HCT116 (cell line): ENCODE data around the gene G6PC3. TPM values are rescaled to one million over a fixed set of nuclear protein-coding genes. Genes with fewer than 3 reads are reported as not detected.

Experiments used
- ATAC-seq: fragments of 200-7000 bp; cut with Tn5 transposase; 2 replicates; pipeline ENCODE4 v1.9.1; 2020; ENCODE audit warnings: mild to moderate bottlenecking, moderate library complexity
- BruUV-seq: library from RNA; stranded (reverse); fragments of 400-500 nt; replicated peaks from 2 replicates; lab custom pipeline; 2021; lab: Mats Ljungman, UMichigan
- CTCF ChIA-PET: fragments of 300-600 bp; sonication (Branson Sonifier 250); formaldehyde crosslinking; loops from one replicate; lab custom pipeline; 2021; ENCODE audit warnings: antibody characterized with exemption; lab: Charles Lee
- POLR2A ChIA-PET: fragments of 300-600, 350-600 bp; sonication (Branson Sonifier 250); formaldehyde crosslinking; loops from one replicate; lab custom pipeline; 2021; ENCODE audit warnings: antibody characterized with exemption; lab: Charles Lee
- RAD21 ChIA-PET, 2 experiments: fragments of 300-600 bp; sonication (Branson Sonifier 250); formaldehyde crosslinking; loops; one replicate each; lab custom pipeline; 2023; ENCODE audit warnings: low total read pairs in 2 of 2; ENCODE audit not compliant: uncharacterized antibody in 2 of 2, unreplicated experiment in 2 of 2, low non-redundant PET in 1 of 2; lab: Charles Lee
- DNase-seq: peaks from one replicate; pipeline ENCODE4 v3.0.0-alpha.2; 2010; ENCODE audit warnings: low read depth, low spot score
- H2AFZ ChIP-seq: fragments of 200-600 bp; shearing (Covaris generic), sonication (generic); 2 replicates; pipeline ENCODE4 v1.6.1; 2017; ENCODE audit warnings: low read depth, mixed run types, mixed read lengths, antibody characterized with exemption, low read length; ENCODE audit not compliant: poor library complexity, severe bottlenecking
- H3K27ac ChIP-seq: 2 replicates; pipeline ENCODE4 v1.5.1; 2012; ENCODE audit warnings: low read depth, low read length
- H3K27me3 ChIP-seq: fragments of 200-600 bp; sonication (generic); 2 replicates; pipeline ENCODE4 v1.6.1; 2016; ENCODE audit warnings: mixed run types, low read length, mixed read lengths; ENCODE audit not compliant: insufficient read depth
- H3K36me3 ChIP-seq, 2 experiments: fragments of 200-500 bp in 1 of 2; fragments of 200-600 bp in 1 of 2; sonication (Bioruptor generic) in 1 of 2; sonication (generic) in 1 of 2; 2 replicates each; pipeline versions ENCODE4 v1.5.1 to v1.6.1; 2014 to 2016; ENCODE audit warnings: low read length in 2 of 2, inconsistent platforms in 1 of 2, mixed read lengths in 1 of 2, mixed run types in 1 of 2; ENCODE audit not compliant: insufficient read depth in 2 of 2, control insufficient read depth in 1 of 2
- H3K4me1 ChIP-seq, 2 experiments: fragments of 200-600 bp in 1 of 2; sonication (generic) in 1 of 2; 2 replicates each; pipeline versions ENCODE4 v1.5.1 to v1.6.1; 2012 to 2017; ENCODE audit warnings: low read length in 2 of 2, inconsistent platforms in 1 of 2, mild to moderate bottlenecking in 1 of 2, mixed read lengths in 1 of 2, mixed run types in 1 of 2, moderate library complexity in 1 of 2; ENCODE audit not compliant: insufficient read depth in 2 of 2, control insufficient read depth in 1 of 2
- H3K4me2 ChIP-seq: fragments of 200-600 bp; sonication (generic); 2 replicates; pipeline ENCODE4 v1.6.1; 2017; ENCODE audit warnings: mixed run types, low read length, mixed read lengths
- H3K4me3 ChIP-seq, 2 experiments: fragments of 200-600 bp in 1 of 2; sonication (generic) in 1 of 2; replicated peaks in 1 of 2; 2 replicates each; pipeline ENCODE4 v1.5.1; 2011 to 2016; ENCODE audit warnings: low read length in 2 of 2, control low read depth in 1 of 2, low read depth in 1 of 2, mild to moderate bottlenecking in 1 of 2, mixed read lengths in 1 of 2, mixed run types in 1 of 2
- H3K79me2 ChIP-seq: fragments of 200-600 bp; sonication (generic); 2 replicates; pipeline ENCODE4 v1.6.1; 2017; ENCODE audit warnings: mild to moderate bottlenecking, mixed run types, low read length, moderate library complexity, mixed read lengths; ENCODE audit not compliant: insufficient read depth
- H3K9ac ChIP-seq: fragments of 200-600 bp; sonication (generic); 2 replicates; pipeline ENCODE4 v1.6.1; 2016; ENCODE audit warnings: low read length, mixed read lengths
- H3K9me2 ChIP-seq: fragments of 200-600 bp; sonication (generic), shearing (Covaris generic); 2 replicates; pipeline ENCODE4 v1.6.1; 2017; ENCODE audit warnings: mixed run types, mild to moderate bottlenecking, moderate library complexity; ENCODE audit not compliant: insufficient read depth
- H3K9me3 ChIP-seq, 2 experiments: fragments of 200-500 bp in 1 of 2; fragments of 200-600 bp in 1 of 2; sonication (Bioruptor generic) in 1 of 2; sonication (generic) in 1 of 2; 2 replicates each; pipeline ENCODE4 v1.6.1; 2014 to 2017; ENCODE audit warnings: low read length in 2 of 2, mixed read lengths in 2 of 2, inconsistent platforms in 1 of 2, low read depth in 1 of 2, mild to moderate bottlenecking in 1 of 2, mixed run types in 1 of 2, moderate library complexity in 1 of 2; ENCODE audit not compliant: control insufficient read depth in 1 of 2, insufficient read depth in 1 of 2
- H4K20me1 ChIP-seq: fragments of 200-600 bp; sonication (generic), shearing (Covaris generic); 2 replicates; pipeline ENCODE4 v1.6.1; 2017; ENCODE audit warnings: mixed run types, mild to moderate bottlenecking, moderate library complexity; ENCODE audit not compliant: insufficient read depth
- EZH2phosphoT487 ChIP-seq: fragments of 200-600 bp; IDR thresholded peaks from 2 replicates; pipeline ENCODE4 v1.6.1; 2018; ENCODE audit warnings: antibody characterized with exemption, borderline replicate concordance
- MAX ChIP-seq: IDR thresholded peaks from 2 replicates; pipeline ENCODE4 v1.6.1; 2012
- RAD21 ChIP-seq: IDR thresholded peaks from 2 replicates; pipeline ENCODE4 v1.6.1; 2012; ENCODE audit warnings: low read depth, mild to moderate bottlenecking
- intact Hi-C: fragments of 100-400 bp; cut with micrococcal nuclease; formaldehyde crosslinking; loops from 2 replicates; pipeline ENCODE4 v1.10.0; 2022
- total RNA-seq: library from RNA; stranded (reverse); gene quantifications from one replicate; pipeline ENCODE4 v1.2.1, GENCODE V29; 2021; ENCODE audit not compliant: unreplicated experiment
- TF ChIP-seq, protein P1 (sequence below): IDR thresholded peaks from 2 replicates; pipeline ENCODE4 v1.6.1; 2012
- TF ChIP-seq, protein P2 (sequence below): IDR thresholded peaks from 2 replicates; pipeline ENCODE4 v1.6.1; 2012; ENCODE audit warnings: low read depth

G6PC3 gene
- total RNA-seq, 1 experiment from 2014 or later, result 50.6 TPM

DNA sequence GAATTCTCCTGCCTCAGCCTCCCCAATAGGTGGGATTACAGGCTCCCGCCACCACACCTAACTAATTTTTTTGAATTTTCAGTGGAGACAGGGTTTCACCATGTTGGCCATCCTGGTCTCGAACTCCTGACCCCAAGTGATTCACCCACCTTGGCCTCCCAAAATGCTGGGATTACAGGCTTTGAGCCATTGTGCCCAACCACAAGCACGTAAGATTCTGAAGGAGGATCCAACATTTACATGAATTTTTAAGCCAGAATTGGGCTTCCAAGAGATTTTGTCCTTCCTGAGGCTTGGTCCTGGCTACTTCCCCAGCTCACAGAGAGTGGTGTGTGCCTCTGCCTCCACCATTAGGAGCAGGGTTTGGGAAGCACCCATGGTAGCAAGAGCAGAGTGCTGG is 11.1 kb downstream of the G6PC3 start:
- ATAC-seq, result no peak
- Histone ChIP-seq H3K27me3 (no peaks in the 10 kb centered on the region), H3K9me2 (no peaks in the 10 kb centered on the region), H3K9ac (no peak overlapping the region), H3K79me2 (no peaks in the 10 kb centered on the region), H3K9me3 (no peaks in the 10 kb centered on the region), H3K4me2 (peak overlapping the region; percentile 50), H2AFZ (no peak overlapping the region), H3K27ac (no peak overlapping the region), H3K4me3 (no peak overlapping the region), H4K20me1 (no peaks in the 10 kb centered on the region), H3K36me3 (peaks cover 0 to 10% of the 10 kb centered on the region in 2 experiments; a peak in 2 of 4 replicates), H3K4me1 (peaks cover 23 to 41% of the 10 kb centered on the region in 2 experiments)
- POLR2A ChIA-PET, result no interaction called here
- CTCF ChIA-PET, result no interaction called here
- intact Hi-C loops, result loop anchor here (5.0 kb wide), 1 partner anchor 36 kb away; no protein-coding TSS in a partner anchor
- TF ChIP-seq EZH2phosphoT487 (no peak), RAD21 (no peak), MAX (no peak)
- TF ChIP-seq, protein P1, sequence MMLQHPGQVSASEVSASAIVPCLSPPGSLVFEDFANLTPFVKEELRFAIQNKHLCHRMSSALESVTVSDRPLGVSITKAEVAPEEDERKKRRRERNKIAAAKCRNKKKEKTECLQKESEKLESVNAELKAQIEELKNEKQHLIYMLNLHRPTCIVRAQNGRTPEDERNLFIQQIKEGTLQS, result no peak
- TF ChIP-seq, protein P2, sequence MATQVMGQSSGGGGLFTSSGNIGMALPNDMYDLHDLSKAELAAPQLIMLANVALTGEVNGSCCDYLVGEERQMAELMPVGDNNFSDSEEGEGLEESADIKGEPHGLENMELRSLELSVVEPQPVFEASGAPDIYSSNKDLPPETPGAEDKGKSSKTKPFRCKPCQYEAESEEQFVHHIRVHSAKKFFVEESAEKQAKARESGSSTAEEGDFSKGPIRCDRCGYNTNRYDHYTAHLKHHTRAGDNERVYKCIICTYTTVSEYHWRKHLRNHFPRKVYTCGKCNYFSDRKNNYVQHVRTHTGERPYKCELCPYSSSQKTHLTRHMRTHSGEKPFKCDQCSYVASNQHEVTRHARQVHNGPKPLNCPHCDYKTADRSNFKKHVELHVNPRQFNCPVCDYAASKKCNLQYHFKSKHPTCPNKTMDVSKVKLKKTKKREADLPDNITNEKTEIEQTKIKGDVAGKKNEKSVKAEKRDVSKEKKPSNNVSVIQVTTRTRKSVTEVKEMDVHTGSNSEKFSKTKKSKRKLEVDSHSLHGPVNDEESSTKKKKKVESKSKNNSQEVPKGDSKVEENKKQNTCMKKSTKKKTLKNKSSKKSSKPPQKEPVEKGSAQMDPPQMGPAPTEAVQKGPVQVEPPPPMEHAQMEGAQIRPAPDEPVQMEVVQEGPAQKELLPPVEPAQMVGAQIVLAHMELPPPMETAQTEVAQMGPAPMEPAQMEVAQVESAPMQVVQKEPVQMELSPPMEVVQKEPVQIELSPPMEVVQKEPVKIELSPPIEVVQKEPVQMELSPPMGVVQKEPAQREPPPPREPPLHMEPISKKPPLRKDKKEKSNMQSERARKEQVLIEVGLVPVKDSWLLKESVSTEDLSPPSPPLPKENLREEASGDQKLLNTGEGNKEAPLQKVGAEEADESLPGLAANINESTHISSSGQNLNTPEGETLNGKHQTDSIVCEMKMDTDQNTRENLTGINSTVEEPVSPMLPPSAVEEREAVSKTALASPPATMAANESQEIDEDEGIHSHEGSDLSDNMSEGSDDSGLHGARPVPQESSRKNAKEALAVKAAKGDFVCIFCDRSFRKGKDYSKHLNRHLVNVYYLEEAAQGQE, result no peak
- TSS peak; percentile 20 for BruUV-seq
- DNase-seq, result no peak
- RAD21 ChIA-PET, result interaction anchor here in 1 of 2 experiments (0.6 kb wide), 1 partner anchor 91 kb away, joined by 3 read pairs; no protein-coding TSS in a partner anchor
